Measurements from ENCODE around the gene MRPS11.
"Not testable (repeated sequence)": the region's sequence is repeated elsewhere in the genome, so short reads cannot be mapped to it uniquely, and the experiment has no call there.

The MRPS11 gene

GRCh38 chr15:88511161-88511560 is 43.7 kb downstream of the MRPS11 start:
- WGBS (ENCODE audit: insufficient coverage, insufficient read length), result no CpG with 5 or more reads among the region's 2 CpGs
- no peaks in the 10 kb centered on the region; the same call in 1 of the 2 replicates for H3K36me3 ChIP-seq (ENCODE audit: control insufficient read depth, insufficient read depth, low read length)
- H3K27ac ChIP-seq (ENCODE audit: low read length), result no peak overlapping the region
- H3K9me3 ChIP-seq (ENCODE audit: control insufficient read depth, insufficient read depth, low read length), result no peaks in the 10 kb centered on the region
- H3K4me1 ChIP-seq (ENCODE audit: control insufficient read depth, insufficient read depth, low read length), result no peaks in the 10 kb centered on the region
- H3K4me3 ChIP-seq (ENCODE audit: low read length), result no peak overlapping the region
- H3K27me3 ChIP-seq (ENCODE audit: control insufficient read depth, insufficient read depth, low read length), result no peaks in the 10 kb centered on the region
- DNase-seq (ENCODE audit: low read depth, low spot score), result no peak

GRCh38 chr15:88512078-88512477 is 44.6 kb downstream of the MRPS11 start:
- no peak for DNase-seq (ENCODE audit: low read depth, low spot score)
- no peak overlapping the region for H3K27ac ChIP-seq (ENCODE audit: low read length)
- WGBS (ENCODE audit: insufficient coverage, insufficient read length), result no CpG with 5 or more reads among the region's 3 CpGs
- H3K27me3 ChIP-seq (ENCODE audit: control insufficient read depth, insufficient read depth, low read length), result no peaks in the 10 kb centered on the region
- no peaks in the 10 kb centered on the region for H3K9me3 ChIP-seq (ENCODE audit: control insufficient read depth, insufficient read depth, low read length)
- H3K36me3 ChIP-seq (ENCODE audit: control insufficient read depth, insufficient read depth, low read length), result no peaks in the 10 kb centered on the region; the same call in 1 of the 2 replicates
- no peak overlapping the region for H3K4me3 ChIP-seq (ENCODE audit: low read length)
- H3K4me1 ChIP-seq (ENCODE audit: control insufficient read depth, insufficient read depth, low read length), result no peaks in the 10 kb centered on the region

- Histone ChIP-seq H3K27me3 (ENCODE audit: control insufficient read depth, insufficient read depth, low read length) (no peaks in the 10 kb centered on the region), H3K36me3 (ENCODE audit: control insufficient read depth, insufficient read depth, low read length) (no peaks in the 10 kb centered on the region; the same call in 1 of the 2 replicates), H3K4me3 (ENCODE audit: low read length) (no peak overlapping the region), H3K9me3 (ENCODE audit: control insufficient read depth, insufficient read depth, low read length) (no peaks in the 10 kb centered on the region), H3K27ac (ENCODE audit: low read length) (no peak overlapping the region), H3K4me1 (ENCODE audit: control insufficient read depth, insufficient read depth, low read length) (no peaks in the 10 kb centered on the region)
- DNase-seq (ENCODE audit: low read depth, low spot score), result no peak
- WGBS (ENCODE audit: insufficient coverage, insufficient read length), result no CpG with 5 or more reads among the region's 5 CpGs
Observed at GRCh38 chr15:88512601-88513000, 45.1 kb downstream of the MRPS11 start.

- H3K27me3 ChIP-seq (ENCODE audit: control insufficient read depth, insufficient read depth, low read length), result no peaks in the 10 kb centered on the region
- no peak overlapping the region for H3K27ac ChIP-seq (ENCODE audit: low read length)
- no peak overlapping the region for H3K4me3 ChIP-seq (ENCODE audit: low read length)
- H3K36me3 ChIP-seq (ENCODE audit: control insufficient read depth, insufficient read depth, low read length), result no peaks in the 10 kb centered on the region; the same call in 1 of the 2 replicates
- no peaks in the 10 kb centered on the region for H3K9me3 ChIP-seq (ENCODE audit: control insufficient read depth, insufficient read depth, low read length)
- no CpG with 5 or more reads among the region's 5 CpGs for WGBS (ENCODE audit: insufficient coverage, insufficient read length)
- no peak for DNase-seq (ENCODE audit: low read depth, low spot score)
- no peaks in the 10 kb centered on the region for H3K4me1 ChIP-seq (ENCODE audit: control insufficient read depth, insufficient read depth, low read length)
Observed at GRCh38 chr15:88513195-88513594, 45.7 kb downstream of the MRPS11 start.

GRCh38 chr15:88518903-88519302 is 51.4 kb downstream of the MRPS11 start:
- Histone ChIP-seq H3K36me3 (ENCODE audit: control insufficient read depth, insufficient read depth, low read length) (no peaks in the 10 kb centered on the region), H3K27ac (ENCODE audit: low read length) (no peak overlapping the region), H3K9me3 (ENCODE audit: control insufficient read depth, insufficient read depth, low read length) (no peaks in the 10 kb centered on the region), H3K4me1 (ENCODE audit: control insufficient read depth, insufficient read depth, low read length) (no peaks in the 10 kb centered on the region), H3K4me3 (ENCODE audit: low read length) (no peak overlapping the region), H3K27me3 (ENCODE audit: control insufficient read depth, insufficient read depth, low read length) (no peaks in the 10 kb centered on the region)
- DNase-seq (ENCODE audit: low read depth, low spot score), result no peak
- WGBS (ENCODE audit: insufficient coverage, insufficient read length), result no CpG with 5 or more reads among the region's 3 CpGs

DNA sequence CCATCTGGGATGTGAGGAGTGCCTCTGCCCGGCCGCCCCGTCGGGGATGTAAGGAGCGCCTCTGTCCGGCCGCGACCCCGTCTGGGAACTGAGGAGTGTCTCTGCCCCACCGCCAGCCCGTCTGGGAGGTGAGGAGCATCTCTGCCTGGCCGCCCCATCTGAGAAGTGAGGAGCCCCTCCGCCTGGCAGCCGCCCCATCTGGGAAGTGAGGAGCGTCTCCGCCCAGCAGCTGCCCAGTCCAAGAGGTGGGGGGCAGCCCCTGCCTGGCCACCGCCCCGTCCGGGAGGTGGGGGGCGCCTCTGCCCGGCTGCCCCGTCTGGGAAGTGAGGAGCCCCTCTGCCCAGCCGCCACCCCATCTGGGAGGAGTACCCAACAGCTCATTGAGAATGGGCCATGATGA is 56.6 kb downstream of the MRPS11 start:
- H3K36me3 ChIP-seq (ENCODE audit: control insufficient read depth, insufficient read depth, low read length); H3K27me3 ChIP-seq (ENCODE audit: control insufficient read depth, insufficient read depth, low read length); H3K4me3 ChIP-seq (ENCODE audit: low read length); H3K9me3 ChIP-seq (ENCODE audit: control insufficient read depth, insufficient read depth, low read length); H3K27ac ChIP-seq (ENCODE audit: low read length); H3K4me1 ChIP-seq (ENCODE audit: control insufficient read depth, insufficient read depth, low read length); DNase-seq (ENCODE audit: low read depth, low spot score): not testable (repeated sequence)
- no CpG with 5 or more reads among the region's 23 CpGs for WGBS (ENCODE audit: insufficient coverage, insufficient read length)

DNA sequence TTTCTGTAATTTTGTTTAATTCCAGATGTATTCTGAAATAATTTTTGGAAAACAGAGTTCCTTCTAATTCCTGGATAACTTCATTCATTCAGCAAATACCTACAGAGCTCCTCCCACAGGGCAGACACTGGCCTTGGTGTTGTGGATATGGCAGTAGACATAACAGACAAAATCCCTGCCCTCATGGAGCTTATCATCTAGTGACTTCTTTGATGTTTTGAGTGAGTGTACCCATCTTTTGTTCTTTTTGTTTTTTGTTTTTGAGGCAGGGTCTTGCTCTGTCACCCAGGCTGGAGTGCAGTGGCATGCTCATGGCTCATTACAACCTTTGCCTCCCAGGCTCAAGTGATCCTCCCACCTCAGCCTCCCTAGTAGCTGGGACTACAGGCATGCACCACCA is 57.9 kb downstream of the MRPS11 start:
- H3K9me3 ChIP-seq (ENCODE audit: control insufficient read depth, insufficient read depth, low read length), result no peaks in the 10 kb centered on the region
- H3K4me3 ChIP-seq (ENCODE audit: low read length), result no peak overlapping the region
- H3K27me3 ChIP-seq (ENCODE audit: control insufficient read depth, insufficient read depth, low read length), result no peaks in the 10 kb centered on the region
- H3K36me3 ChIP-seq (ENCODE audit: control insufficient read depth, insufficient read depth, low read length), result peaks cover 3% of the 10 kb centered on the region; the same call in 1 of the 2 replicates
- H3K4me1 ChIP-seq (ENCODE audit: control insufficient read depth, insufficient read depth, low read length), result no peaks in the 10 kb centered on the region
- H3K27ac ChIP-seq (ENCODE audit: low read length), result no peak overlapping the region
- no peak for DNase-seq (ENCODE audit: low read depth, low spot score)

DNA sequence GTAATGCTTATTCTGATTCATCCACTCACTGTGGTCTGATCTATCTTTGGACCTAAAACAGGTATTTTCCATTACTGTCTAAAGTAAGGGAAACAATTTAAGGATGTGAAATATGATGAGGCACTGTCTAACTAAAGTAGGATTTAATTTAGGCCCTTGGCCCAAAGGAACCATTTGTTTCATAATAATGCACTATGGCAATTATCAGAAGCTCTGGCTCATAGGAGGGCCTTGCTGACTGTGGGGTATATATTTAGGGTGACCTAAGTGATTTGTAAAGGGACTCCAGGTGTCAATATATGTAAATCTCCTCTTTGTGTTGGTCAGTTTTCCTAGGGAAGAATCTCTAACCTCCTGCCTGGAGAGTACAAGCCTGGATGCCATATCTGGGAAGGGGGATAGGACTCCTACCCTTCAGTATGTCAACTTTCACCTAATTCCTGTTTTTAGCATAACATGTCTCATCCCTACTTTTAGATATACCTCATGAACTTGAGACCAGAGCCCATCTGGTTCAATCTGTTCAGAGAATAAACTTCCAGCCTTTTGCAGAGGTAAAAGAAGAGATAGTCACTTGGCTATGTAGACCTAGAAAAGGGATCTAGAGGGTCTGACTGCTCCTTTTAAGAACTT is 58.9 kb downstream of the MRPS11 start:
- Histone ChIP-seq H3K4me1 (ENCODE audit: control insufficient read depth, insufficient read depth, low read length) (no peaks in the 10 kb centered on the region), H3K36me3 (ENCODE audit: control insufficient read depth, insufficient read depth, low read length) (peaks cover 3% of the 10 kb centered on the region; the same call in 1 of the 2 replicates), H3K27me3 (ENCODE audit: control insufficient read depth, insufficient read depth, low read length) (no peaks in the 10 kb centered on the region), H3K4me3 (ENCODE audit: low read length) (no peak overlapping the region), H3K9me3 (ENCODE audit: control insufficient read depth, insufficient read depth, low read length) (no peaks in the 10 kb centered on the region), H3K27ac (ENCODE audit: low read length) (no peak overlapping the region)
- DNase-seq (ENCODE audit: low read depth, low spot score), result no peak

DNA sequence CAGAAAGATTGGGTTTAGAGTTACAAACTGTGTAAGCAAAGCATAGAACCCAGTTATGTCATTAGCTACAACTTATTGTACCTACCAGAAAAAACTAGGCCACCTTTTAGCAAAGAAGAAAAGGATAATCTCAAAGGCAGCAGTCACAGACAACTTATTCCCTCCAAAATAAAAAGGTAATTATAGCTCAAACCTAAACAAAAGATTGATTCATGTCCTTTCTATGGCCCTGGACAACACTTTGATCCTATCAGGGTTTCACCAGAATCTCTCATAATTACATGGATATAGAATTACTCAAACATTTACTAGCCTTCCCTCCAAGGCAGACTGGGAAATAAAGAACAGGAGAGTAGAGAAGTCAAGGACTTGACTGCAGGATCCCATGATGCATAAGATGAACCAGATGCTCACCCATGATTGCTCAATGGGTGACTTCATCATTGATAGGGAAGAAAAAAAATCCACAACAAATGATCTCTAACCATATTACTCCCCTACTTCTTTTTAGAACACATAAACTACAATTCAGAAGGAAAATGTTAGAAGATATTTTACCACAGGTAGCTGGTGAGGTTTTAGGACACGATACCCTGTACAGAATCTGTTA is 61.6 kb downstream of the MRPS11 start:
- Histone ChIP-seq H3K36me3 (ENCODE audit: control insufficient read depth, insufficient read depth, low read length) (peaks cover 3% of the 10 kb centered on the region; the same call in 1 of the 2 replicates), H3K4me3 (ENCODE audit: low read length) (no peak overlapping the region), H3K27me3 (ENCODE audit: control insufficient read depth, insufficient read depth, low read length) (no peaks in the 10 kb centered on the region), H3K4me1 (ENCODE audit: control insufficient read depth, insufficient read depth, low read length) (no peaks in the 10 kb centered on the region), H3K9me3 (ENCODE audit: control insufficient read depth, insufficient read depth, low read length) (no peaks in the 10 kb centered on the region), H3K27ac (ENCODE audit: low read length) (no peak overlapping the region)
- no peak for DNase-seq (ENCODE audit: low read depth, low spot score)
- WGBS (ENCODE audit: insufficient coverage, insufficient read length), result no CpG with 5 or more reads among the region's 1 CpG
